GM19023 (cell line): Measurements from ENCODE around the gene SNX8.
A peak's percentile ranks its signal among the peaks of the same experiment; 100 is the strongest.

Experiments used
- ATAC-seq: cut with Tn5 transposase; IDR thresholded peaks from one replicate; pipeline ENCODE4 v1.9.1; 2021; ENCODE audit warnings: mild to moderate bottlenecking, moderate library complexity; ENCODE audit not compliant: unreplicated experiment

SNX8 gene

DNA sequence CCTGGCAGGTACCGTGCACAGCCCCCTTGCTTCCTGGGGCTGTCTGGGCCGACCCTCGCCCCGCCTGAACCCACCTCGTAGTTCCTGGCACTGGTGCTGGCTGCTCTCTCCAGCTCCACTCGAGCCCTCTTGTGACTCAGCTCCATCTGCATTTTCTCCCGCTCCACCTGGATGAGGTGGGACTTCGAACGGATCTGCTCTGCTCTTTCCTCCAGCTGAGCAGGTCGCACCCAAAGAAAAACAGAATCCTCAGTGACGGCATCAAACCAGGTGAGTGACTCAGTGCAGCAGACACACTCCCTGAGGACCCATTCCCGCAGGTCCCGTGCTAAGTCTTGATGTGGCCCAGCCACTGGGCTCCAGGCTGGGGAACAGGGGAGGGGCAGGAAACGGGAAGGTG, 88.9 kb downstream of the SNX8 start:
- ATAC-seq: no peak

DNA sequence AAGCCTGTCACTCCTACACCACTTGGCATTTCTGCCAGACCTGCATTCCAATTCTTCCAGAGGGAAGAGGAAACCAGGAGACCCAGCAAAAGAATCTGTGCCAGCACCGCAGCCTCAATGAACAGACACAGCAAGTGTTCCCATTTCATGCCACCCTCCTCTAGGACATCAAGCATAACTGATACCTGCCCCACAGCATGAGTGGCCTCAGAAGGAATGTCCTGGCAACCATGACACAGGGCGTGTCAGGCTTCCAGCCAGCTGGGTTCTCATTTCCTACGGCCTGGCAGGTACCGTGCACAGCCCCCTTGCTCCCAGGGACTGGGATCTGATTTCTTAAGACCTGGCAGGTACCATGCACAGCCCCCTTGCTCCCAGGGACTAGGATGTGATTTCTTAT, 89.3 kb downstream of the SNX8 start:
- no peak for ATAC-seq

DNA sequence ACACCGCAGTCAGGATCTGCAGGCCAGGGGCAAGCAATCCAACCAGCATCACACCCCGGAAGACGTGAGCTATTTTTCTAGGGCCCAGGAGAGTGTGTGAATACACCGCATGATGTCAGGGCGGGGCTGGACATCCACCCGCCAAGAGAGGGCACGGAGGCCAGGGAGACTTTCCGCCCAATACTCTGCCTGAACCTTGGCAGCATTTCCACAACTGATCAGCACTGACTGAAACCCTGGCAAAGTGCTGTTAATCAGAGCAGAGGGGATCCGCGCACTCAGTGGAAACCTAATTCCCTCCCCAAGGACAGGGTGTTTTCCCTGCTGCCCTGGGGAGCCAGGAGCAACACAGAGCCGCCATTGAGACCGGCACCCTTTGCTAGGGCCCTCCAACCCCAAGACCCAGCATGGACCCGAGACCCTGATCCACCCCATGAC, 89.7 kb downstream of the SNX8 start:
- ATAC-seq: no peak

DNA sequence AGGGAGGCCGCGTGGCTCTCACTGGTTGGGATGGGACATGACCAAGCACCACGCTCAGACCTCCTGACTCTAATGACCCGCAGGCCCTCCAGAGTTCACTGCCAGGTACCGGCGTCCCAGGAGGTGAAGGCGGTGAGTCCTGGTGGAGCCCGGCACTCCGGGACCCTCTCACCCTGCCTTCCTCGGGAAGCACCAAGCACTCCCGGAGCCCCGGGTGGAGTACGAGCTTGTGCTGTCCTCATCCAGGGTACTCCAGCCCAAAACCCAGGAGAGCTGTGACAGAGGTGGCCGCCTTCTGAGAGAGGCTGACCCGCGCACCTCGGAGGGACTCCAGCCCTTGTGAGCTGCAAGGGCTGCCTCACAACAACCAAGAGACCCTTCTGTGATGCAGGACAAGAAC, 90.9 kb downstream of the SNX8 start:
- no peak for ATAC-seq

DNA sequence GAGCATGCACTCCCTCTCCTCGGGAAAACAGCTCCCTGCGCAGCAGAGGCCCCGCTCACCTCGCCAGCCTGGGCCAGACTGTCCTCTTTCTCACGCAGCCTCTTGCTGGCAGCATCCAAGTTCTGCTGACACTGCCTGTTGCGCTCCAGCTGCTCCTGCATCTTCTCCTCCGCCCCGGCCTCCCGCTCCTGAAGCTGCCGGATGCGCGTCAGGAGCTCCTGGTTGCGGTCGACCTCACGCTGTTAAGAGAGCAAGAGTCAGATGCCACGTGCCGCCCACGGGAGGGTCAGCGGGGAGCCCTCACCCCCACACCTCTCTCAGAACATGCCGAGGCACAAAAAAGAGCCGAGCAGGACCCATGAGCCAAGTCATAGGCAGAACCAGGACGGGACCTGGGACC, 91.7 kb downstream of the SNX8 start:
- ATAC-seq: no peak

DNA sequence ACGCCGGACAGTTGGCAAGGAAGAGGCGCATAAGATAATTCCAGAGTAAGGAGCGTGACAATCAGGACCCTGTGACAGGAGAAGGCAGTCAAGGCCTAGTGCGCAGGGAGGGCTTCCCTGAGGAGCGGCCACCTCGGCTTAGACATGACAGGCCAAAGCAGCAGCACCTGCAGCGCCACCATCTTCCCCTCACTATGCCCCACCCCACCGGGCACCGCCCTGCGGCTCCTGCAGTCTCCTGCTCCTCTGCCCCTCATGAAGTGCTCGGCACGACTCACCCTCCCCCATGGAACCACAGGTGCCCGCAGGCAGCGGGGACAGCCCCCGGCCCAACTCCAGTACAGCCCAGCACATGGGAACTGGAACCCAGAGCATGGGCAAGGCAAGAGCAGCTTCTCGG, 93.3 kb downstream of the SNX8 start:
- no peak for ATAC-seq

DNA sequence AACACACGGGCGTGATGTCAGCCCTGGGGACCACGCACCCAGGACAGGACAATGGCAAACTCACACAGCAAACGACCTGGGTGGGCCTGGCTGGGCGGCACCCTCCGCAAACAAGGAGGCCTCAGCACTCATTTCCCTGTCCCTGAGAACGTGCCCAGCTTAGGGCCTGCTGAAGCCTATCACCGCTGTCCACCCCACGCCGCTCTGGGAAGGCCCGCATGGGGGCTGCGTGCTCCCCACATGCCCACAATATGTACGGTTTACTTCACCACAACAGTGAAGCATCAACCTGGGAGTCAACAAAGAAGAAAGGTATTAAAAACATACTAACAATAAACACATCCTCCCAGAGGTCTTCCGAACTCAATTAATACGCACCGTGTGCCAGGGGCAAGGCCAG, 93.7 kb downstream of the SNX8 start:
- ATAC-seq: no peak

DNA sequence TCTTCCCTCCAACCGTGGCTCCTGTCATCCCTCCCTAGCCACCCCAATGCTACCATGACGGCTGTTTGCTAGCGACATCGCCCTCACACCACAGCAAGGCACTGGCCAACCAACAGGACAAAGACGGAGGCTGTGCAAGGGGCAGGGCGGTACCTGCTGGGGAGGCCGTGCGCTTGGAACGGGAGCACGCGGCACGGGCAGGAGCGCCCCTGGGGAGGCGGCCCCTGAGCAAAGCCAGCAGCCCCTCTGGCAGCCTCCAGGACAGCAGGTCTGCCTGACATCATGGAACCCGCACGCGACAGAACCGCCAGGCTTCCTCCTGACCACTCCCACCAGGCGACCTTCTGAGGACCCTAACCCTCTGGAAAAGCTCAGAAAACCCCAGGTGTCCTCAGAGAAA, 94.2 kb downstream of the SNX8 start:
- ATAC-seq: no peak

DNA sequence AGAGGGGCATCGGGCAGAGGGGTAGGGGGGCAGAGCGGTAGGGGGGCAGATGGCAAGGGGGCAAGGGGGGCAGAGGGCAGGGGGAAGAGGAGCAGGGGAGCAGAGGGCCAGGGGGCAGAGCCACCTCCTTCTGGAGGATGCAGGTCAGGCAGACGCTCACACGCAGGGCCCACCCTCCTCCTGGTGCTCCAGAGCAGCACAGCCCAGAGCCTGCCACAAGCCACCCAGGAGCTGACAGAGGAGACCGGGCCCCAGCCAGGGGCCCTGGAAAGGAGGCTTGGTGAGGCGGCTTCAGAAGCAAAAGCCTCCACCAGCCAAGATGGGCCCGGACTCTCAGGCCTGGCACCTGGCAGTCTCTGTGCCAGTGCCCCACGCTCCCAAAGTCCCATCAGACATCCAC, 94.6 kb downstream of the SNX8 start:
- ATAC-seq: no peak

DNA sequence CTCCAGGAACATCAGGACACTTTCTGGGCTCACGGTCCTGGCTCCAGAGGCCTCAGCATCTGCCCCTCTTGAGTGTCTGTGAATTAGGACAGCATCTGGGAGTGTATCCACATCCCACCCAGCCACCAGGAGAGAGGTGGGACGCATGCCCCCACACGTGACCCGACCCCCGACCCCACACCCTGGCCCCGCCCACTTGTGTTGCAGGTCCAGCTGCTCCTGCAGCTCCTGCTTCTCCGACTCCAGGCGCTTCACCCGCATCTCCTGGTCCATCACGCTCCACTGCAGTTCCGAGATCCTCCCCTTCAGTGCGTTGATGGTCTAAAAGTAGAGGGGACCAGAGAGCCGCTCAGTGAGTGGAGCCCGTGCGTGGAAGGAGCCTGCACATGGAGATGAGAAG, 95.1 kb downstream of the SNX8 start:
- ATAC-seq: no peak

DNA sequence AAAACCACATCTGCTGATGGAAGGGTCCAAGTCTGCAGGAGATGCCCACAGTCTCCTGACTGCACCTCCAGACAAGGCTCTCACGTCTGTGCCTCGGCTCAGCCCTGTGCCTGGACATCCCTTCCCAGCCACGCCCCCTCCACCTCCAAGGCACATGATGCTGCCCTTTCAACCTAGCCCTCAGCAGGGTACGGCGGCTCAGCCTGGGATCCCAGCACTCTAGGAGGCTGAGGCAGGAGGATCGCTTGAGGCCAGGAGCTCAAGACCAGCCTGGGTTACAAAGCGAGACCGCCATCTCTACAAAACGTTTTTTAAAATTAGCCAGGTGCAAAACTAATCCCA, 95.8 kb downstream of the SNX8 start:
- no peak for ATAC-seq

DNA sequence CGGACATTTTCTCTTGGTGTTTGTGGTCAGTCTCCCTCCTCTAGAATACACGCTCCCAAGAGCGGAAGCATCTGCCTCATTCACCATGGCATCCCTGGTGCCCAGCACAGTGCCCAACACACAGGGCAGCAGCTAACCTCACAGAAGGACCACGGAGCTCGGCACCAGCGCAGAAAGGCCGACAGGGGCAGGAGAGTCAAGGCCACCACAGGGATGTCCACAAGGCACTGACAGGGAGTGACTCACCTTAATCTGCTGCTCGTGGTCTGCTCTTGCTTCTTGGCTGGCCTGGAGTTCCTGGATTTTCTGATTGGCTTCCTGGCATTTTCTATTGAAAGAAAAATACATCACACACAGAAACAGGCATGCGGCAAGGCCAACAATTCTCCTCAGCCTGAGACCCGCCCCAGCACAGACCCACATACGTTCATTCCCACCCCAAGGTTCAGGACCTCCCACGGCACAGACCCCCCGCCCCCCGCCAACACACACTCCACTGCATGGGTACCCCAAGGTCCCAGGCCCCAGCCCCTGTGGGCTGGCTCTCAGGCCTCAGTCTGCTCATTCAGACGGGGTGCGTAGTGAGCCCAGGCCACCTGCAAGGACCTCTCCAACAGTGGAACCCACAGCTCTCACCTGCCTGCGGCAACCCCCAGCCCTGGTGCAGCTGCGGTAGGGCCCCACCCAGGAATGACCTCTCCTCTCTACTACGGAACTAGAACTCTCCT, 96.4 kb downstream of the SNX8 start:
- ATAC-seq: no peak

DNA sequence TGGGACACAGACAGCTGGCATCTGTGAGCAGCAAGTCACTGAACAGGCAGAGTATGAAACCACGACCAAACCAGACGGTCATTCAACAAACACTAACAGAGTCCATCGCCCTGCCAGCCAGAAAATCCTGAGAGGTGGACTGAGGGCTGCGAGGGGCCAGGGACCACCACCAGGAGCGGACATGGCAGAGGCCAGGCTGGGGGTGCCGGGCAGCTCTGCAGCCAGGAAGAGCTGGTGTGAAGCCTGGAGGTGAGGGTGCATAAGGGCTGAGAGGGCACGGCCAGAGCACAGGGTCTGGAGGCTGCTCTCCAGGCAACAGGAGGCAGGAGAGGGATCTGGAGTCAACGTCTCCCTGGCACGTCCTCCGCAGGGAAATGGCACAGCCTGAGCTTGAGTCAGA, 97.0 kb downstream of the SNX8 start:
- ATAC-seq: no peak

DNA sequence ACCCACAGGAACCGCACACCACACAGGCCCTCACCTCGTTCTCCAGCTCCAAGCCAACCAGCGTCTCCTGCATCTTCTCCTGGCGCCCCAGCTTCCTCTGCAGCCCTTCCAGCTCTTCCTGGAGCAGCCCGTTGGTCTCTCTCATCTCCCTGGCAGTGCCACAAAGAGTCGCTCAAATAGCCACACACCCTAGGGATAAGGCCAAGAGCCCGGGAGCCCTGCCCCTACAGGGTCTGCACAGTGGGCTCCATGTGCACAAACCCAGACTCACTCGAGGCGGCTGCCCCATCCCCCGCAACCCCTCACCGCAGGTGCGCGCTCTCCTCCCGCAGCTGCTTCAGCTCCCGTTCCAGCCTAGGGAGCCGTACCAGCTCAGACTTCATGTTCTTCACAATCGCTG, 98.4 kb downstream of the SNX8 start:
- no peak for ATAC-seq

DNA sequence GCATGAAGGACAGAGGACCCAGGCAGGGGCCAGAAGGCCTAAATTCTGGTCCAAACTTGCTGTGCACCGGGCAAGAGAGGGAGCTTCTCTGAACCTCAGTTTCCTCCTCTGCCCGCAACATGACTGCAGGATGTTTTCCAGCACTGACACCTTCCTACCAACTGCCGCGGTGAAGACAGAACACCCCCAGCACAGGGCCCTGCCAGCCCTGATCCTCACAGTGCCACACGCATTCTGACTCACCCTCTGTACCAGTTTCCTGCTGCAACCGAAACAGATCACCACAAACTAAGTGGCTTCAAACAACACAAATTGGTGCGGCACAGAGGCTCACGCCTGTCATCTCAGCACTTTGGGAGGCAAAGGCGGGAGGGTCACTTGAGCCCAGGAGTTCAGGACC, 99.6 kb downstream of the SNX8 start:
- ATAC-seq: no peak

DNA sequence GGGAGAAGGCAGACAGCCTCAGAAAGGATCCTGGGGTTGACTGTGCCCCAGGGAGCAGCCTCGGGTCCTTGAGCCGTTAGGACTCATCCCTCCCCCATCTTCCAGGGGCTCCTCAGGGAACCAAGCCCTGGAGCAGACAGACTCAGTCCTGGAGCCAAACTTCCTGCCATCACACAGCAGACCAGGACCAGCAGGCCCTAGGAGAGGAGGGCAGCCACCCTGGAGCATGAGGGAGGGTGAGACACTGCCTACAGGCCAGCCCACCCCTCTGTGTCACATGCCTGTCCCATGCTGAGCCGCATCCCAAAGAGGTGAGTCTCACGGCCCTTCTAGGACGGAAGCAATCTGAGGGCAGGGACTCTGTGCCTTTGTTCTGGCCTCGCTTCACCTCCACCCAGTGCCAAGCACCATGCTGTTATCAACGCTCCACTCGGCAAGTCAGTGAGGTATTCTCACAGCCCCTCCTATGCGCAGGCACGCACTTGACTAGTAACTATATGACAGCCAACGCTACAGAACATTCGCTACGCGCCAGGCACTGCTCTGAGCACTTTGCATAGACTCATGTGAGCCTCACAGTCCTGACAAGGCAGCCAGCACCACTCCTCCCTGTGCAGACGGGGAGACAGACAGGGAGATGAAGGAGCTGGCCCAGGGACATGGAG, 100.6 kb downstream of the SNX8 start:
- ATAC-seq: no peak

DNA sequence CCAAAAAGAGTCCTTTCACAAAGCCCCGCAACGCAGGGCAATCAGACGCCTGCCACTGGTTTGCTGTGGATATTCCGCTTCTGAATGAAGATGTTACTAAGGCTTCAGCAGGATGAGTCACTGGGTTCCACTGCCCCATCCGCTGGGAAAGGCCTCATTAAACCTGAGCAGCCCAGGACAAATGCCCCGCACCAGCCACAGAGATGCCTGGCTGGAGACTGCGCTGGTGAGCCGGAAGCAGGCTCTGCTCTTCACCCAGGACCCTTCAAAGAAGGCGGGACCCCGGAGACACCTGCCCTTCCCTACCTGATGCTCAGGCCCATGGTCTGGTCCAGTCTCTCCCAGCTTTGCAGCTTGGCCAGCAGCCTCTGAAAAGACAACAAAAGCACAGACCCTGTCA, 101.3 kb downstream of the SNX8 start:
- ATAC-seq: no peak

DNA sequence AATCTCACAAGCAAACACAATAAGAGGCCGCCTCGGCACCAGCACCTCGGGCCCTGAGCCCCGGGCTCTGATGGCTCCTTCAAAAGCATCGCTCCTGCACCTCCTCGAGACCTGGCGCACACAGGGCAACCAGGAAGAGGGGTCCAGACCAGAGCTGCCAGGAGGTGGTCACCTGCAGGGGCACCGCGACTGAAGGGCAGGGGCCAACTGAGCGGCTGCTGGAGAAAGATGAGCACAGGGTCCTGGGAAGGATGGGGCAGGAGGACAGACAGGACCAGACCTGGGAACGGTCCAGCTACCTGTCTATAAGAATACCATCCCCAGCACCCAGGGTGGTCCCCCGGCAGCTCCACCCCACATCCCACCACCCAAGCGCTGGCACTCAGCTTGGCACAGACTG, 102.3 kb downstream of the SNX8 start:
- no peak for ATAC-seq

DNA sequence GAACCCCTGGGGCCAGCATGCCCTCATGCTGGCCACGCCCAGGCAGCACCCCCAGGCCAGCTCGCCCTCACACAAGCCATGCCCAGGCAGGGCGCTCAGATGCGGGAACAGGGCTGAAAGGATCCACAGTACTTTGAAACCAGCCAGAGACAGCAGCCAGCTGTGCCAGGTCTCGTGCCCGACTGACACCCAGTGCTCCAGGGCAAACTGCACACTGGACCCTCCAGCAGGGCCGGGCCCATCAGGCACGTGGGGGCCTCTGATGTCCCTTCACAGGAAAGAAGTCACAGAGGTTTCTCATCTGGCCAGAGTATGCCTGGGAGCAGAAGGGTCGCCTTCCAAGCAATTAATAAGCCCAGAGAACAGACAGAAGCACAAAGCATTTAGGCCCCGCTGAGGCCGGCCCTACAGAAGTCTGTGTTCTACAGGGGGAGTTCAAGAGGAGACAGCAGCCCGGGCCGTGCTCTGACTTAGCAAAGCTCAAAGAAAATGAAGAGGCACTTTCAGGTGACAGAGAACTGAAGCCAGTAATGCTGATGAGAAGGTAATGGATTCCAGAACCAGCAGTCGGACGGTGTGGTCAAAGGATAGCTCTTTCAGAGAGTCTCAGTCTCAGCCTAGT, 102.9 kb downstream of the SNX8 start:
- ATAC-seq: no peak

DNA sequence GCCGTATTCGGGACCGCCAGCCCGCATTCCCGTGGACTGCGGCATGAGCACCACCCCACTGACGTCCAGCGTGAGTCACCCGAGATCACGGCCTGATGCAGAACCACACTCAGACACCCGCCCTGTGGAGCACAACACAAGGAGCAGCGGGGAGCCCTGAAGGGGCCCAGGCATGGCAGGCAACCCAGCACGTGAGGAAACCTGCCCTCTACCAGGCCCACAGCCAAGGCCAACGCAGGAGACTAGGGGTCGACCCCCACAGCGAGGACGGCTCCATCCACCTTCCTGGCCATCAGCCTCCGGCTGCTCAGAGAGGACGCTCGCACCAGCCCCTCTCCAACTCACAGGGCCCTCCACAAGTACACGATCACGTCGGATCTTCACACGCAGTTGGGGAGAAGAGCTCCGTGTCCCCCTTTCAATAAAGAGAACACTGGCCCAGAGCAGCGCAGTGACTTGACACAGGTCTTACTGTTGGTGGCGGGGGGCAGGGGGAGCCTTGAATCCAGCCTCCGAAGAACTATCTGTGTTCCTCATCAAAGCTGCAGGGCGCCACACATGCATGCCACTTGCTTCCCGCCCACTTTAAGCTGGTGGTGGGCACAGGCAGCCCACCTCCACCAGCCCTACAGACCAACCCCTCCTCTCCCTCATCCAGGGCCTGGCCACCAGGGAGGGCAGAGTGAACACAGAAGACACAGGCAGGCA, 103.5 kb downstream of the SNX8 start:
- no peak for ATAC-seq

DNA sequence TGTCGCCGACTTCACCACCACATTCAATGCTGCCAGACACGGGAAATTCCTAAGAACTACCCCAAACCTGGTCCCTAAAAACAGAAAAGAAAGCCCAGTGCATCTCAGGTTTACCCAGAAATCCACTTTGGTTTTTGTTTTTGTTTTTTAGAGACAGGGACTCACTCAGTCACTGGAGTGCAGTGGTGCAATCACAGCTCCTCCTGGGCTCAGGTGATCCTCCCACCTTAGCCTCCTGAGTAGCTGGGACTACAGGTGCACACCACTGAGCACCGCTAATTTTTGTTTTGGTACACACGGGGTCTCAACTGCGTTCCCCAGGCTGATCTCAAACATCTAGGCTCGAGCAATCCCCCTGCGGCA, 104.3 kb downstream of the SNX8 start:
- ATAC-seq: peak; percentile 29
